GM12878 (cell line): Measurements from ENCODE around the gene U2AF2.

ENCODE experiments used
- CHD1 ChIP-seq: IDR thresholded peaks from 2 replicates; pipeline ENCODE4 v1.6.1; 2012; ENCODE audit warnings: low read depth, low read length, improper control_type of control experiment
- EGR1 ChIP-seq, 2 experiments: IDR thresholded peaks; 1 replicate in 1 of 2; 2 replicates in 1 of 2; pipeline ENCODE4 v1.6.1; 2011 to 2012; ENCODE audit warnings: low read depth in 2 of 2, low read length in 2 of 2, borderline replicate concordance in 1 of 2, mild to moderate bottlenecking in 1 of 2, moderate library complexity in 1 of 2
- ESRRA ChIP-seq: IDR thresholded peaks from 2 replicates; pipeline ENCODE4 v1.6.1; 2012; ENCODE audit warnings: mild to moderate bottlenecking, low read length, improper control_type of control experiment
- EZH2 ChIP-seq: IDR thresholded peaks from 2 replicates; pipeline ENCODE4 v1.6.1; 2012; ENCODE audit warnings: low read depth, mild to moderate bottlenecking, control low read depth, inconsistent platforms, low read length, borderline replicate concordance; ENCODE audit not compliant: control insufficient read depth
- RCOR1 ChIP-seq: conservative IDR thresholded peaks from 2 replicates; pipeline ENCODE4 v1.6.1; 2012; ENCODE audit warnings: low read depth, low read length, improper control_type of control experiment
- SMARCA5 ChIP-seq: fragments of 450-650 bp; IDR thresholded peaks from 2 replicates; pipeline ENCODE4 v1.6.1; 2017; ENCODE audit warnings: mild to moderate bottlenecking
- SMC3 ChIP-seq: IDR thresholded peaks from 2 replicates; pipeline ENCODE4 v1.6.1; 2011; ENCODE audit warnings: low read length, improper control_type of control experiment, borderline replicate concordance
- SREBF1 ChIP-seq: IDR thresholded peaks from 2 replicates; pipeline ENCODE4 v1.6.1; 2012; ENCODE audit warnings: mild to moderate bottlenecking, low read length
- ZNF217 ChIP-seq: fragments of 450-650 bp; IDR thresholded peaks from 2 replicates; pipeline ENCODE4 v1.6.1; 2017; ENCODE audit warnings: antibody characterized with exemption, mild to moderate bottlenecking
- TF ChIP-seq, protein P1 (sequence below): fragments of 450-650 bp; IDR thresholded peaks from 2 replicates; pipeline ENCODE4 v1.6.1; 2017; ENCODE audit warnings: mild to moderate bottlenecking

- TF ChIP-seq, protein P1, sequence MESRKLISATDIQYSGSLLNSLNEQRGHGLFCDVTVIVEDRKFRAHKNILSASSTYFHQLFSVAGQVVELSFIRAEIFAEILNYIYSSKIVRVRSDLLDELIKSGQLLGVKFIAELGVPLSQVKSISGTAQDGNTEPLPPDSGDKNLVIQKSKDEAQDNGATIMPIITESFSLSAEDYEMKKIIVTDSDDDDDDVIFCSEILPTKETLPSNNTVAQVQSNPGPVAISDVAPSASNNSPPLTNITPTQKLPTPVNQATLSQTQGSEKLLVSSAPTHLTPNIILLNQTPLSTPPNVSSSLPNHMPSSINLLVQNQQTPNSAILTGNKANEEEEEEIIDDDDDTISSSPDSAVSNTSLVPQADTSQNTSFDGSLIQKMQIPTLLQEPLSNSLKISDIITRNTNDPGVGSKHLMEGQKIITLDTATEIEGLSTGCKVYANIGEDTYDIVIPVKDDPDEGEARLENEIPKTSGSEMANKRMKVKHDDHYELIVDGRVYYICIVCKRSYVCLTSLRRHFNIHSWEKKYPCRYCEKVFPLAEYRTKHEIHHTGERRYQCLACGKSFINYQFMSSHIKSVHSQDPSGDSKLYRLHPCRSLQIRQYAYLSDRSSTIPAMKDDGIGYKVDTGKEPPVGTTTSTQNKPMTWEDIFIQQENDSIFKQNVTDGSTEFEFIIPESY, result no peak
- TF ChIP-seq ESRRA, result no peak
- no peak for TF ChIP-seq RCOR1
- TF ChIP-seq ZNF217, result no peak
- TF ChIP-seq EGR1 (IDR thresholded peaks at IDR 0.05; ENCODE audit: borderline replicate concordance in 1 of 2, low read depth in 2 of 2, low read length in 2 of 2), result no peak
- TF ChIP-seq CHD1, result no peak
- TF ChIP-seq SREBF1, result no peak
- TF ChIP-seq EZH2, result no peak
- no peak for TF ChIP-seq SMARCA5
- no peak for TF ChIP-seq SMC3
These were observed 16.2 kb downstream of the U2AF2 start for GRCh38 chr19:55671054-55671378.
